NB4 (cell line): ENCODE data around the gene SPATA31D1.

ENCODE experiments used
- POLR2A ChIP-seq: IDR thresholded peaks from 2 replicates; pipeline ENCODE4 v1.6.1; 2011; ENCODE audit warnings: mild to moderate bottlenecking; ENCODE audit not compliant: insufficient read length; ENCODE audit errors: extremely low read depth
- TF ChIP-seq, protein P1 (sequence below): IDR thresholded peaks from one replicate; pipeline ENCODE4 v1.5.1; 2012; ENCODE audit warnings: low read depth, low read length

DNA sequence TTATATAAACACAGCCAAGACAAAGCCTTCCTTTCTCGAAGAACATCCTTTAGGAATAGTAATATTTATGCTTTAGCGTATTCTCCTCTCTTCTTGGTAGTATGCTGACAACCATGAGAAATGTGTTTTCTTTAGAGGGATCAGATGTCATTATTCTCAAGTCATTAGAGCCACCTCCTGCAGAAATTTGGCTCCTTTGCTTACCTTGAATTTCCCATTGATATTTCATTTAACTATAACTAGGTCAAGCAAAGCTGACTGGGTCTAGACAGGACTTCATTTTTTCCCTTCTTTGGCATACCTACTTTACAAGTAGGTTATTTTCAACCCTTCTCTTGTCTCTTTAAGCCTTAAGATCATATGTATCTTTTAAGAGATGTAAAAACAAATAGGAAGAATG lies 50.3 kb downstream of the SPATA31D1 start:
- TF ChIP-seq, protein P1, sequence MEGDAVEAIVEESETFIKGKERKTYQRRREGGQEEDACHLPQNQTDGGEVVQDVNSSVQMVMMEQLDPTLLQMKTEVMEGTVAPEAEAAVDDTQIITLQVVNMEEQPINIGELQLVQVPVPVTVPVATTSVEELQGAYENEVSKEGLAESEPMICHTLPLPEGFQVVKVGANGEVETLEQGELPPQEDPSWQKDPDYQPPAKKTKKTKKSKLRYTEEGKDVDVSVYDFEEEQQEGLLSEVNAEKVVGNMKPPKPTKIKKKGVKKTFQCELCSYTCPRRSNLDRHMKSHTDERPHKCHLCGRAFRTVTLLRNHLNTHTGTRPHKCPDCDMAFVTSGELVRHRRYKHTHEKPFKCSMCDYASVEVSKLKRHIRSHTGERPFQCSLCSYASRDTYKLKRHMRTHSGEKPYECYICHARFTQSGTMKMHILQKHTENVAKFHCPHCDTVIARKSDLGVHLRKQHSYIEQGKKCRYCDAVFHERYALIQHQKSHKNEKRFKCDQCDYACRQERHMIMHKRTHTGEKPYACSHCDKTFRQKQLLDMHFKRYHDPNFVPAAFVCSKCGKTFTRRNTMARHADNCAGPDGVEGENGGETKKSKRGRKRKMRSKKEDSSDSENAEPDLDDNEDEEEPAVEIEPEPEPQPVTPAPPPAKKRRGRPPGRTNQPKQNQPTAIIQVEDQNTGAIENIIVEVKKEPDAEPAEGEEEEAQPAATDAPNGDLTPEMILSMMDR = no peak
- TF ChIP-seq POLR2A = no peak
